ENCODE data around the gene CADPS.

DNA sequence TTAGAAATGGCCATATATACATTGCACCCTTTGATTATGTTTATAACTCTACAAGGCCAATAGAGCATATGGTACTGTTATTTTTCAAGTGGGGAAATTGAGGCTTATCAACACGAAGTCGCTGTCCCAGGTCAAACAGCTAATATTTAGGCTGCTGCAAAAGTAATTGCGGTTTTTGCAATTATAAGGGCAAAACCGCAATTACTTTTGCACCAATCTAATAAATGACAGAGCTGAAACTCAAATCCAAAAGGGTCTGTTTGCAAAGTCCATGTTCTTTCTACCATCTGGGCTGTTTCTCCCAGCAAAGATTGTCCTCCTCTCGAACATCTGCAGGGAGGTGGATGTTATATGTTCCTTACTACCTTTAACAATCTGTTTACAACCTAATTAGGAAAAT, 147.2 kb downstream of the CADPS start:
- TF ChIP-seq ZNF274 (IDR thresholded peaks at IDR 0.05; ENCODE audit: low read depth, low read length) = no peak
- TF ChIP-seq YY1 (IDR thresholded peaks at IDR 0.05; ENCODE audit: insufficient read depth, insufficient read length) = no peak
- TF ChIP-seq SUZ12 (IDR thresholded peaks at IDR 0.05; ENCODE audit: extremely low read depth, insufficient read depth, insufficient read length) = no peak
